Effector memory CD4-positive, alpha-beta T cell (primary cell): ENCODE data around the gene GAS7.

Source experiments
- DNase-seq, 3 donors: peaks; one replicate each; pipeline ENCODE4 v3.0.0-alpha.2; 2020
- H3K27ac ChIP-seq: 2 replicates; pipeline ENCODE4 v1.7.0; 2013; ENCODE audit warnings: mild to moderate bottlenecking, low read length, moderate library complexity; ENCODE audit not compliant: insufficient read depth, poor library complexity, severe bottlenecking
- H3K27me3 ChIP-seq: replicated peaks from 2 replicates; pipeline ENCODE4 v1.7.0; 2013; ENCODE audit warnings: mild to moderate bottlenecking, low read length; ENCODE audit not compliant: insufficient read depth, control insufficient read depth, poor library complexity, severe bottlenecking
- H3K36me3 ChIP-seq: 2 replicates; pipeline ENCODE4 v1.7.0; 2013; ENCODE audit warnings: mild to moderate bottlenecking, low read length, moderate library complexity; ENCODE audit not compliant: control insufficient read depth, insufficient read depth
- H3K4me1 ChIP-seq: 2 replicates; pipeline ENCODE4 v1.7.0; 2013; ENCODE audit warnings: low read length, mild to moderate bottlenecking; ENCODE audit not compliant: control insufficient read depth, insufficient read depth, poor library complexity, severe bottlenecking
- H3K4me3 ChIP-seq: 2 replicates; pipeline ENCODE4 v1.7.0; 2013; ENCODE audit warnings: low read length, low read depth, mild to moderate bottlenecking; ENCODE audit not compliant: insufficient read depth, poor library complexity, severe bottlenecking
- H3K9me3 ChIP-seq: 2 replicates; pipeline ENCODE4 v1.7.0; 2013; ENCODE audit warnings: mild to moderate bottlenecking, low read length, moderate library complexity; ENCODE audit not compliant: control insufficient read depth

GAS7 gene

DNA sequence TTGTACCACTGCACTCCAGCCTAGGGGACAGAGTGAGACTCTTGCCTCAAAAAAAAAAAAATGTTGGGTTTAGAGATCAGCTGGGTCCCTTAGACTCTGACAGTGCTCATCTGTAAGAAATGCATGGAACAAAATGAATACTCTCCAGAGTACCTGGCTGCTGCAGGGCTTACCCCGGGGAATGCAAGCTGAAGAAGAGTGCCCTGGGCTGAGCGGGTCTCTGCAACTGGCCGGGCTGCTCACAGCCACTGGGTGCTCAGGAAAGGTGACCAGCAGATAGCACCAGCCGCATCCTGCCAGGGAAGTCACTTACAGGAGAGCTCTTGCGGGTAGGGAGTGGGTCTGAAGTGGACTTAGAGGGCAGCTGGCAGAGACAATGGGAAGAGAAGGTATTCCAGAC, 82.1 kb downstream of the GAS7 start:
- H3K9me3 ChIP-seq = no peaks in the 10 kb centered on the region
- no peaks in the 10 kb centered on the region for H3K4me1 ChIP-seq
- no peaks in the 10 kb centered on the region for H3K36me3 ChIP-seq
- H3K27ac ChIP-seq = no peak overlapping the region
- H3K4me3 ChIP-seq = no peak overlapping the region
- DNase-seq = no peak
- H3K27me3 ChIP-seq = no peaks in the 10 kb centered on the region

DNA sequence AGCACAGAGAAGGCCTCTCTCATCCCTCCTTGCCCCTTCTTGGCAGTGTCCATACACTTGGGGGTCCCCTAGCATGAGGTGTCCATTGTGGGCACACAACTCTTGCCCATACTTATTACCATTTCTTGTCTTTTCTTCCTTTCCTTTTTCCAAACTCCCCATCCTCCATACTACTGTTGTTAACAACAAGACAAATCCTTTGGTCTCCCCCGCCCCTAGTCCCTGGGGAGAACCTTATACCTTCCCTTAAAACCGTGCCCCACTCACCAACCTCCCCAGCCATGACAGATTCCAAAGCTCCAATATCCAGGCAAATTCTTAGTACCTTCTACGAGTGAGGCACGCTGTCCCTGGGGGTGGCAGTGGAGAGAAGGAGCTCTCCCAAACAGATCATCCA, 82.9 kb downstream of the GAS7 start:
- H3K27ac ChIP-seq = peak overlapping the region; percentile 13

DNA sequence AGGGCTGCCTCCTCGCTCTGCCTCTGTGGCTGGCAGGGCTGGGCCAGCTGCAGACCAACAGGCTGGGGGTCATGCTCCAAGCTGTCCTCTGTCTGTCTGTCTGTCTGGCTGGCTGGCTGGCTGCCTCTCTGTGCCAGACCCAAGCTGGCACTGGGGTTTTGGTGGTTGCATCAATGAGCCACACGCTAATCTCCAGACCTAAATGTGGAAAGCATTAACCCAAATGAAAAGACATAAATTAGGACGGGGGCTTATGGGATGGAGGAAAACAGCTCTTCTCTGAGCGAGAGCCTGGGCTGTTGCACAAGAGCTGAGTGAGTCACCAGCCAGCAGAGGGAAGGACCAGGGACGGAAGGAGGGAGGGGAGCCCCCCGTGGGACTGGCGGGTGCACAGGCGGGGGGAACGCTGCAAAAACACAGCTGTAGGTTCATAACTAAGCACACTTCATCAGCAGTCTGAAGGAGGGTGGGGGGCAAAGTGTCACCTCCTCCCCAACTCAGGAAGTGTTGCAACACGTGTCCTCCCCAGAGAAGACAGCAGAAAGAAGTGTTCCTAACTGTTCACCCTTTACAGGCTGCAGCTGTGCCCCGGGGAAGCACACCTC, 83.4 kb downstream of the GAS7 start:
- no peaks in the 10 kb centered on the region for H3K36me3 ChIP-seq
- no peaks in the 10 kb centered on the region for H3K9me3 ChIP-seq
- DNase-seq = peak; percentile 34 to 61 (median 59)
- no peak overlapping the region for H3K4me3 ChIP-seq
- peak overlapping the region; percentile 66 for H3K27ac ChIP-seq
- no peaks in the 10 kb centered on the region for H3K27me3 ChIP-seq
- H3K4me1 ChIP-seq = no peaks in the 10 kb centered on the region

More for the DNA sequence above, 82.9 kb downstream of the GAS7 start:
- DNase-seq = no peak
- Histone ChIP-seq H3K4me3 (no peak overlapping the region), H3K9me3 (no peaks in the 10 kb centered on the region), H3K4me1 (no peaks in the 10 kb centered on the region), H3K27me3 (no peaks in the 10 kb centered on the region), H3K36me3 (no peaks in the 10 kb centered on the region)

DNA sequence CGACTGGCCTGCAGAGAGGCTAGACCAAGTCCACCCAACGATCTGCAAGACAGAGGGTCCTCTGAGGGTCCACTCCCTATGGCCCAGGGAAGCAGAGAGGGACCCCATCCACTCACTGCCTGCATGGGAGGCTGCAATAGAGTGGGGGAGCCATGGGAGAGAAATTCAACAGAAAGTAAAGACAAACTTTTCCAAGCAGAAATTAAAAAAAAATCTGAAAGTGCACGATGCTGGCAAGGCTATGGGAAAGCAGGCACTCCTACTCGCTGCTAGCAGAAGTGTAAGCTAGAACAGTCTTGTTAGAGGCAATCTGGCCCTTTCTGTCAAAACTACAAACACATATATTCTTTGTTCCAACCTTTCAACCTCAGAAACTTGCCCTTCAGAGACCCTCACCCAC, 85.4 kb downstream of the GAS7 start:
- no peak for DNase-seq
- H3K9me3 ChIP-seq = no peaks in the 10 kb centered on the region
- no peak overlapping the region for H3K4me3 ChIP-seq
- peak overlapping the region; percentile 60 for H3K27ac ChIP-seq
- H3K4me1 ChIP-seq = no peaks in the 10 kb centered on the region
- H3K36me3 ChIP-seq = no peaks in the 10 kb centered on the region
- no peaks in the 10 kb centered on the region for H3K27me3 ChIP-seq

DNA sequence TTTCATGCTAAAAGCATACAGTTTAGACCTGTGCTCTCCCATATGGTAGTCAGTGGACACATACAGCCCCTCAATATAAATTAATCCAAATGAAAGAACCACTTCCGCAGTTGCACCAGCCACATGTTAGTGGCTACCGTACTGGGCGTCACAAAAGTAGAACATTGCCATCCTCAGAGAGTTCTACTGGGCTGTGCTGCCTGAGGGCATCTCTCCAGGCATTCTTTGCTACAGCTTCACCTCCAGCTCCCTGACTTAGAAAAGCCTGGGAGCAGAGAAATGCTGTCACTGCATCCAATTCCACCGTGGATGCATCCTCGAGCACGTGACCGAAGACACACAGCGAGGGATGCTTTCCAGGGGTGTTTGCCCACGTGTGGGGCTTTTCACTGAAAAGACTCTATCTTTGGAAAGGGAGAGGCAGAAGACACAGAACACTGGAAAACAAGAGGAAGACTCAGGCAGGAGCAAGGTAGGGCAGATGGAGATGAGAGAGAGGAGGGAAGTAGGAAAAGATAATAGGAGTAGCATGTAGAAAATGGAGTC, 86.4 kb downstream of the GAS7 start:
- DNase-seq = no peak
- H3K27ac ChIP-seq = no peak overlapping the region

GRCh38 chr17:10109146-10109545, 89.3 kb downstream of the GAS7 start:
- no peak for DNase-seq
- H3K4me3 ChIP-seq = no peak overlapping the region
- H3K9me3 ChIP-seq = no peaks in the 10 kb centered on the region
- H3K4me1 ChIP-seq = no peaks in the 10 kb centered on the region
- H3K27me3 ChIP-seq = no peaks in the 10 kb centered on the region
- H3K36me3 ChIP-seq = no peaks in the 10 kb centered on the region
- no peak overlapping the region for H3K27ac ChIP-seq

More for the DNA sequence above, 86.4 kb downstream of the GAS7 start:
- Histone ChIP-seq H3K9me3 (no peaks in the 10 kb centered on the region), H3K4me3 (no peak overlapping the region), H3K4me1 (no peaks in the 10 kb centered on the region), H3K36me3 (no peaks in the 10 kb centered on the region), H3K27me3 (no peaks in the 10 kb centered on the region)

GRCh38 chr17:10107316-10108165, 90.9 kb downstream of the GAS7 start:
- Histone ChIP-seq H3K4me3 (no peak overlapping the region), H3K27me3 (no peaks in the 10 kb centered on the region), H3K9me3 (no peaks in the 10 kb centered on the region), H3K4me1 (no peaks in the 10 kb centered on the region), H3K36me3 (no peaks in the 10 kb centered on the region), H3K27ac (no peak overlapping the region)
- no peak for DNase-seq

DNA sequence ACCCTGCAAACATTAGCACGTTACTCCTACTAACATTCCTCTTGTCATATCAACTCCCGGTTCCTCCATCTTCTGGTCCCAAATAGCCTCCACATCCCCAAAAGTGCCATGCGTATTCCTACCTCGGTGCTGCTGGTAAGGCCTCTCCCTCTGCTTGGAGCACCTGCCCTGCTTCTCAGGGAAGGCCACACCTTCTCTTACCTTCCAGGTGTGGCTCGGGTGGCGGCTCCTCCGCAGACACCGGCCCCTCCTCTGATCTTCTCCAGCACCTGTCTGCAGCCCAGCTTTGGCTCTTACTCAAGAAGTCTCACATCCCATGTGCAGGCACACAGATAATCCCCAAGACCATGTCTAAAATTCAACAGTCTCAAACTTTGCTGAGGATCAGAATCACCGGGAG, 92.3 kb downstream of the GAS7 start:
- no peaks in the 10 kb centered on the region for H3K4me1 ChIP-seq
- H3K4me3 ChIP-seq = no peak overlapping the region
- no peak for DNase-seq
- no peaks in the 10 kb centered on the region for H3K9me3 ChIP-seq
- no peaks in the 10 kb centered on the region for H3K27me3 ChIP-seq
- H3K36me3 ChIP-seq = no peaks in the 10 kb centered on the region
- no peak overlapping the region for H3K27ac ChIP-seq

DNA sequence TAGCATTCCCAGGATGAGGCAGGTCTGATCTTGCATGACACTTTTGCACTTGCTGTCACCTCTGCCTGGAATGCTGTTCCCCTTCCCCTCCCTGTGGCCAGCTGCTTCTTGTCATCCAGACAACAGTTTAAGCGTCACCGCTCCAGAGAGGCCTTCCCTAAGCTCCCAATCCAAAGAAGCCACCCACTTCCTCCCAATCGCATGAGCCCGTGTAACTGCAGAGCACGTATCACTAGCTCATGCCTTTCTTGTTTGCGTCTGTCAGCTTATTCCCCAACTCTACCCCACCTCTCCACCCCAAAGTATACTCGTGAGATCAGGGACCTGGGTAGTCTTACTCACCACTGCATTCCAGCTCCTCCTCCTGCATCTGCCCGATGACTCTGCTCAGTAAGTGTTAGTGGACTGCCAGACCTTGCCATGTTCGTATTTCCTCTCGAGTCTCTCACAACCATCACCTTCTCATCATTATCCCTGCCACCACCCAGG, 92.8 kb downstream of the GAS7 start:
- Histone ChIP-seq H3K27ac (no peak overlapping the region), H3K4me3 (no peak overlapping the region), H3K36me3 (no peaks in the 10 kb centered on the region), H3K27me3 (no peaks in the 10 kb centered on the region), H3K9me3 (no peaks in the 10 kb centered on the region), H3K4me1 (no peaks in the 10 kb centered on the region)
- no peak for DNase-seq

DNA sequence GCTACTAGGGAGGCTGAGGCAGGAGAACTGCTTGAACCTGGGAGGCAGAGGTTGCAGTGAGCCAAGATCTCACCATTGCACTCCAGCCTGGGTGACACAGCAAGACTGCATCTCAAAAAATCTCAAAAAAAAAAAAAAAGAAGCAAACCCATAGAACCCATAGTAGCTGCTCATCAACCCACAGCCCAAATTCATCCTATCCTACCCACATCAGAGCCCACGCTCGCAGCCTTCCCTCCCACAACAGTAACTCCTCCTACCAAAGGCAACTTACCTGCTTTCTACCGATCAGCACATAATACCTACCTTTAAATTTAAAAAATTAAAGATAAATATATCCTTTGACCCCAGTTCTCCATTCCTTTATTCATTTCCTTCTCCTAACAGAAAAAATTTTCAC, 94.7 kb downstream of the GAS7 start:
- H3K27me3 ChIP-seq = no peaks in the 10 kb centered on the region
- no peaks in the 10 kb centered on the region for H3K36me3 ChIP-seq
- H3K27ac ChIP-seq = no peak overlapping the region
- DNase-seq = no peak
- H3K4me3 ChIP-seq = no peak overlapping the region
- H3K9me3 ChIP-seq = no peaks in the 10 kb centered on the region
- no peaks in the 10 kb centered on the region for H3K4me1 ChIP-seq
